ENCODE results near the gene MYO5B. TPM values are rescaled to one million over a fixed set of nuclear protein-coding genes. Genes with fewer than 3 reads are reported as not detected.

MYO5B gene
- total RNA-seq, 1 donor from 2014 or later: 1.5 TPM

- Mint-ChIP-seq H3K4me3 (ENCODE audit: unreplicated experiment) (no peak overlapping the region), H3K27ac (ENCODE audit: unreplicated experiment) (no peak overlapping the region), H3K4me1 (ENCODE audit: unreplicated experiment) (no peaks in the 10 kb centered on the region), H3K9me3 (ENCODE audit: unreplicated experiment) (no peaks in the 10 kb centered on the region), H3K27me3 (ENCODE audit: unreplicated experiment) (no peaks in the 10 kb centered on the region), H3K36me3 (ENCODE audit: low read depth, unreplicated experiment) (no peaks in the 10 kb centered on the region)
- TF ChIP-seq, protein P1, sequence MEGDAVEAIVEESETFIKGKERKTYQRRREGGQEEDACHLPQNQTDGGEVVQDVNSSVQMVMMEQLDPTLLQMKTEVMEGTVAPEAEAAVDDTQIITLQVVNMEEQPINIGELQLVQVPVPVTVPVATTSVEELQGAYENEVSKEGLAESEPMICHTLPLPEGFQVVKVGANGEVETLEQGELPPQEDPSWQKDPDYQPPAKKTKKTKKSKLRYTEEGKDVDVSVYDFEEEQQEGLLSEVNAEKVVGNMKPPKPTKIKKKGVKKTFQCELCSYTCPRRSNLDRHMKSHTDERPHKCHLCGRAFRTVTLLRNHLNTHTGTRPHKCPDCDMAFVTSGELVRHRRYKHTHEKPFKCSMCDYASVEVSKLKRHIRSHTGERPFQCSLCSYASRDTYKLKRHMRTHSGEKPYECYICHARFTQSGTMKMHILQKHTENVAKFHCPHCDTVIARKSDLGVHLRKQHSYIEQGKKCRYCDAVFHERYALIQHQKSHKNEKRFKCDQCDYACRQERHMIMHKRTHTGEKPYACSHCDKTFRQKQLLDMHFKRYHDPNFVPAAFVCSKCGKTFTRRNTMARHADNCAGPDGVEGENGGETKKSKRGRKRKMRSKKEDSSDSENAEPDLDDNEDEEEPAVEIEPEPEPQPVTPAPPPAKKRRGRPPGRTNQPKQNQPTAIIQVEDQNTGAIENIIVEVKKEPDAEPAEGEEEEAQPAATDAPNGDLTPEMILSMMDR (IDR thresholded peaks at IDR 0.05; ENCODE audit: unreplicated experiment): no peak
- no peak for DNase-seq (ENCODE audit: low spot score)
Observed at GRCh38 chr18:49834258-49834657, 360.7 kb downstream of the MYO5B start.

DNA sequence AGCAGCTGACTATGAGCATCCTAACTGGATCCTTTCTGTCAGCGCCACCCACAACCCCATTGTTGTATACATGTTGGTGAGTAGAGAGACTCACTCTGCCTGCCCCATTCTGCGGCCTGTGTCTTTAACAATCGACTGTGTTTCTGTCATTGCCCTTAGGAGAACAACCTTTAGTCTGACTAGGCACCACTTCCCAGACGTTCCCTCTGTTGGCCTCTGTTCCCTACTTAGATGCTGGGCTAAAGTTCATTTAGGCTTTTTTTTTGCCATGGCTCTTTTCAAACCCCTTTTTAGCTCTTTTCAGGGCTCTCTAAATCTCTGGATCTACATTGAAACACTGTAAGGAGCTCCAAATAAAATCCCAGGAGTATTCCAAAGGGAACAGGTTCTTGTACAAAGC lies 361.1 kb downstream of the MYO5B start:
- no peak overlapping the region for H3K27ac Mint-ChIP-seq (ENCODE audit: unreplicated experiment)
- H3K4me1 Mint-ChIP-seq (ENCODE audit: unreplicated experiment): no peaks in the 10 kb centered on the region
- TF ChIP-seq, protein P1 (IDR thresholded peaks at IDR 0.05; ENCODE audit: unreplicated experiment): no peak
- no peaks in the 10 kb centered on the region for H3K9me3 Mint-ChIP-seq (ENCODE audit: unreplicated experiment)
- no peaks in the 10 kb centered on the region for H3K36me3 Mint-ChIP-seq (ENCODE audit: low read depth, unreplicated experiment)
- no peaks in the 10 kb centered on the region for H3K27me3 Mint-ChIP-seq (ENCODE audit: unreplicated experiment)
- no peak for DNase-seq (ENCODE audit: low spot score)
- no peak overlapping the region for H3K4me3 Mint-ChIP-seq (ENCODE audit: unreplicated experiment)

DNA sequence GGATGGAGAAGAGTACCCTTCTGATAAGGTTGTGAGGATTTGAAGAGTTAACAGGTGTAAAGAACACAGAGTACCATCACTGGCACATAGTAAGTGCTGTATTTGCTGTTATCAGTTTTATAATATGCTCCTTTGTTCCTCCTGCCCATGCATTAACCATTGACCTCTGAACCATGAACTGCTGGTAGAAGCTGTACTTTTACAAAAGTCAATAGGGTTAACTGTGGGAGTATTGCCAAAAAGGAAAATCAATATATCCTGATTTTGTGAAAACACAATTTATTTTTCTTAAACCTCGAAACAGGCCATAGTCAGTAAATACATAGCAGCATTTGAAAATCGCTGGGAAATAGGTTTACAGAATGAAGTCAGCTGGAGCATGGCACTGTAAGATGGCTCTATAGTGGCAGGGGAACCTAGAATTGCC lies 362.7 kb downstream of the MYO5B start:
- Mint-ChIP-seq H3K27me3 (ENCODE audit: unreplicated experiment) (no peaks in the 10 kb centered on the region), H3K4me1 (ENCODE audit: unreplicated experiment) (no peaks in the 10 kb centered on the region), H3K9me3 (ENCODE audit: unreplicated experiment) (no peaks in the 10 kb centered on the region), H3K4me3 (ENCODE audit: unreplicated experiment) (no peak overlapping the region), H3K36me3 (ENCODE audit: low read depth, unreplicated experiment) (no peaks in the 10 kb centered on the region), H3K27ac (ENCODE audit: unreplicated experiment) (no peak overlapping the region)
- TF ChIP-seq, protein P1 (IDR thresholded peaks at IDR 0.05; ENCODE audit: unreplicated experiment): no peak
- no peak for DNase-seq (ENCODE audit: low spot score)

DNA sequence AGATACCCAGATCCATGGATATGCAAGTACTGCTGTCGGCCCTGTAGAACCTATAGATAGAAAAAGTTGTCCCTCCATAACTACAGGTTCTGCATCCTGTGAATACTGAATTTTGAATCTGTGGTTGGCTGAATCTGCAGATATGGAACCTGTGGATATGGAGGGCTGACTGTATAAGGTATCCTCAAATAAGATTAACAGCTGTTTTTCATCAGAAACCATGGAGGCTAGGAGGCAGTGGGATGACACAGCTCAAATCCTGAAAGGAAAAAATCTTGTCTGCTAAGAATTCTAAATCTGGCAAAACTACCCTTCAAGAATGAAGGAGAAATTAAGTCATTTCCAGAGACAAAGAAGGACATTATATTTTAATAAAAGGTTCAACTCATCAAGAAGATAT lies 367.0 kb downstream of the MYO5B start:
- Mint-ChIP-seq H3K4me3 (ENCODE audit: unreplicated experiment) (no peak overlapping the region), H3K9me3 (ENCODE audit: unreplicated experiment) (no peaks in the 10 kb centered on the region), H3K4me1 (ENCODE audit: unreplicated experiment) (no peaks in the 10 kb centered on the region), H3K27me3 (ENCODE audit: unreplicated experiment) (no peaks in the 10 kb centered on the region), H3K36me3 (ENCODE audit: low read depth, unreplicated experiment) (no peaks in the 10 kb centered on the region), H3K27ac (ENCODE audit: unreplicated experiment) (no peak overlapping the region)
- no peak for DNase-seq (ENCODE audit: low spot score)
- TF ChIP-seq, protein P1 (IDR thresholded peaks at IDR 0.05; ENCODE audit: unreplicated experiment): no peak

GRCh38 chr18:49819823-49820671 lies 374.9 kb downstream of the MYO5B start:
- no peaks in the 10 kb centered on the region for H3K36me3 Mint-ChIP-seq (ENCODE audit: low read depth, unreplicated experiment)
- DNase-seq (ENCODE audit: low spot score): no peak
- no peaks in the 10 kb centered on the region for H3K9me3 Mint-ChIP-seq (ENCODE audit: unreplicated experiment)
- TF ChIP-seq, protein P1 (IDR thresholded peaks at IDR 0.05; ENCODE audit: unreplicated experiment): no peak
- no peaks in the 10 kb centered on the region for H3K4me1 Mint-ChIP-seq (ENCODE audit: unreplicated experiment)
- H3K4me3 Mint-ChIP-seq (ENCODE audit: unreplicated experiment): no peak overlapping the region
- H3K27ac Mint-ChIP-seq (ENCODE audit: unreplicated experiment): no peak overlapping the region
- no peaks in the 10 kb centered on the region for H3K27me3 Mint-ChIP-seq (ENCODE audit: unreplicated experiment)
